PC-9 (cell line): ENCODE data around the gene ZMPSTE24. TPM values are rescaled to one million over a fixed set of nuclear protein-coding genes. Genes with fewer than 3 reads are reported as not detected.
A peak's percentile ranks its signal among the peaks of the same experiment; 100 is the strongest.

ENCODE experiments used
- BruUV-seq: library from RNA; stranded (reverse); fragments of 400-500 nt; replicated peaks from 2 replicates; lab custom pipeline; 2021; lab: Mats Ljungman, UMichigan
- CTCF ChIA-PET: fragments of 300-600 bp; sonication (Branson Sonifier 250); formaldehyde crosslinking; loops from one replicate; lab custom pipeline; 2022; ENCODE audit warnings: antibody characterized with exemption; lab: Charles Lee
- POLR2A ChIA-PET: fragments of 300-600 bp; sonication (Branson Sonifier 250); formaldehyde crosslinking; loops from one replicate; lab custom pipeline; 2022; ENCODE audit warnings: antibody characterized with exemption; ENCODE audit not compliant: unreplicated experiment; lab: Charles Lee
- DNase-seq, 2 experiments: peaks; one replicate each; pipeline versions ENCODE4 v3.0.0 to v3.0.0-alpha.2; 2015 to 2022; ENCODE audit warnings: mixed read lengths in 1 of 2
- H2AFZ ChIP-seq: fragments of 200-600 bp; sonication (generic); 2 replicates; pipeline ENCODE4 v1.8.1; 2017; ENCODE audit warnings: antibody characterized with exemption
- H3F3A ChIP-seq: fragments of 200-600 bp; sonication (generic); 2 replicates; pipeline ENCODE4 v1.8.1; 2017; ENCODE audit warnings: antibody characterized with exemption, mild to moderate bottlenecking, low read depth; ENCODE audit not compliant: insufficient read depth
- H3K27ac ChIP-seq: fragments of 200-600 bp; sonication (generic); 2 replicates; pipeline ENCODE4 v1.6.1; 2016; ENCODE audit warnings: mixed run types
- H3K27me3 ChIP-seq: fragments of 200-600 bp; sonication (generic); 2 replicates; pipeline ENCODE4 v1.6.1; 2016; ENCODE audit warnings: low read depth, mixed run types; ENCODE audit not compliant: insufficient read depth
- H3K36me3 ChIP-seq: fragments of 200-600 bp; sonication (generic); 2 replicates; pipeline ENCODE4 v1.6.1; 2016; ENCODE audit warnings: low read depth, mixed run types
- H3K4me1 ChIP-seq: fragments of 200-600 bp; sonication (generic); replicated peaks from 2 replicates; pipeline ENCODE4 v1.6.1; 2016; ENCODE audit warnings: mixed run types; ENCODE audit not compliant: insufficient read depth
- H3K4me2 ChIP-seq: fragments of 200-600 bp; sonication (generic); 2 replicates; pipeline ENCODE4 v1.6.1; 2017; ENCODE audit warnings: mixed run types
- H3K4me3 ChIP-seq: fragments of 200-600 bp; sonication (generic); 2 replicates; pipeline ENCODE4 v1.6.1; 2016; ENCODE audit warnings: mixed run types
- H3K79me2 ChIP-seq: fragments of 200-600 bp; sonication (generic); 2 replicates; pipeline ENCODE4 v1.6.1; 2017; ENCODE audit warnings: low read depth, mixed run types
- H3K9me2 ChIP-seq: fragments of 200-600 bp; sonication (generic); 2 replicates; pipeline ENCODE4 v1.8.1; 2017; ENCODE audit warnings: mild to moderate bottlenecking; ENCODE audit not compliant: insufficient read depth
- H3K9me3 ChIP-seq: fragments of 200-600 bp; sonication (generic); 2 replicates; pipeline ENCODE4 v1.8.1; 2016; ENCODE audit warnings: low read depth; ENCODE audit not compliant: insufficient read depth
- H4K20me1 ChIP-seq: fragments of 200-600 bp; sonication (generic); 2 replicates; pipeline ENCODE4 v1.8.1; 2017; ENCODE audit not compliant: insufficient read depth
- CTCF ChIP-seq: fragments of 200-600 bp; sonication (generic); conservative IDR thresholded peaks from 2 replicates; pipeline ENCODE4 v1.6.1; 2017; ENCODE audit warnings: mixed run types, antibody characterized with exemption, mild to moderate bottlenecking, moderate library complexity
- EZH2 ChIP-seq: fragments of 200-600 bp; sonication (generic); IDR thresholded peaks from 2 replicates; pipeline ENCODE4 v1.8.0; 2017; ENCODE audit warnings: antibody characterized with exemption, low read depth
- intact Hi-C: fragments of 100-400 bp; cut with micrococcal nuclease; formaldehyde crosslinking; loops from one replicate; pipeline ENCODE4 v1.10.0; 2022; ENCODE audit not compliant: unreplicated experiment
- total RNA-seq: library from RNA; stranded (reverse); gene quantifications from 2 replicates; pipeline ENCODE4 v1.2.3, GENCODE V29; 2021

The ZMPSTE24 gene
- total RNA-seq, 1 experiment from 2014 or later: 55.8 TPM

- no peak overlapping the region for H2AFZ ChIP-seq
- H3K9me3 ChIP-seq: no peaks in the 10 kb centered on the region
Observed at GRCh38 chr1:40314721-40315238, 56.7 kb downstream of the ZMPSTE24 start.

GRCh38 chr1:40315239-40315794, 57.3 kb downstream of the ZMPSTE24 start:
- POLR2A ChIA-PET: no interaction called here
- Histone ChIP-seq H3K9me3 (no peaks in the 10 kb centered on the region), H3K4me1 (peaks cover 14% of the 10 kb centered on the region), H3K36me3 (no peaks in the 10 kb centered on the region), H3K4me3 (no peak overlapping the region), H3K79me2 (no peaks in the 10 kb centered on the region), H3K27me3 (peaks cover 16% of the 10 kb centered on the region), H3F3A (peaks cover 4% of the 10 kb centered on the region; the same call in 1 of the 2 replicates), H2AFZ (no peak overlapping the region), H3K27ac (no peak overlapping the region), H4K20me1 (no peaks in the 10 kb centered on the region), H3K4me2 (peak overlapping the region; percentile 39; the same call in 1 of the 2 replicates), H3K9me2 (no peaks in the 10 kb centered on the region)
- TF ChIP-seq CTCF: peak; percentile 85
- no peak for TF ChIP-seq EZH2
- BruUV-seq: no TSS peak
- CTCF ChIA-PET: interaction anchor here (0.7 to 1.2 kb wide), 9 partner anchors 10 to 172 kb away, joined by 3 to 7 read pairs (median 3); no protein-coding TSS in a partner anchor
- intact Hi-C loops: loop anchor here (5.0 kb wide), 1 partner anchor 173 kb away; no protein-coding TSS in a partner anchor
- peak in 1 of 2 experiments; percentile 78 for DNase-seq

More at GRCh38 chr1:40314721-40315238, 56.7 kb downstream of the ZMPSTE24 start:
- Histone ChIP-seq H3K27ac (no peak overlapping the region), H3K27me3 (peaks cover 16% of the 10 kb centered on the region), H3K4me2 (peak overlapping the region; percentile 39; the same call in 1 of the 2 replicates), H3K36me3 (no peaks in the 10 kb centered on the region), H3K4me1 (peaks cover 14% of the 10 kb centered on the region), H3K79me2 (no peaks in the 10 kb centered on the region), H3K9me2 (no peaks in the 10 kb centered on the region), H4K20me1 (no peaks in the 10 kb centered on the region), H3F3A (peaks cover 4% of the 10 kb centered on the region; the same call in 1 of the 2 replicates), H3K4me3 (no peak overlapping the region)
- ChIA-PET POLR2A (no interaction called here), CTCF (interaction anchor here (0.7 to 1.2 kb wide), 7 partner anchors 10 to 162 kb away, joined by 3 to 7 read pairs (median 4); no protein-coding TSS in a partner anchor)
- TF ChIP-seq CTCF: no peak
- no peak for TF ChIP-seq EZH2
- intact Hi-C loops: loop anchor here (5.0 kb wide), 1 partner anchor 172 kb away; no protein-coding TSS in a partner anchor
- no peak for DNase-seq
- BruUV-seq: no TSS peak

GRCh38 chr1:40315795-40316594, 58.0 kb downstream of the ZMPSTE24 start:
- H4K20me1 ChIP-seq: no peaks in the 10 kb centered on the region
- peak overlapping the region; percentile 48; the same call in 1 of the 2 replicates for H3K4me3 ChIP-seq
- H3F3A ChIP-seq: peaks cover 4% of the 10 kb centered on the region; the same call in 1 of the 2 replicates
- peaks cover 16% of the 10 kb centered on the region for H3K27me3 ChIP-seq
- no peak overlapping the region for H3K27ac ChIP-seq
- peaks cover 14% of the 10 kb centered on the region for H3K4me1 ChIP-seq
- H3K9me2 ChIP-seq: no peaks in the 10 kb centered on the region
- H3K36me3 ChIP-seq: no peaks in the 10 kb centered on the region
- no peaks in the 10 kb centered on the region for H3K9me3 ChIP-seq
- no peak overlapping the region for H2AFZ ChIP-seq
- ChIA-PET POLR2A (no interaction called here), CTCF (interaction anchor here (0.7 to 1.2 kb wide), 6 partner anchors 11 to 172 kb away, joined by 3 to 5 read pairs (median 3); no protein-coding TSS in a partner anchor)
- intact Hi-C loops: loop anchor here (5.0 kb wide), 1 partner anchor 174 kb away; no protein-coding TSS in a partner anchor
- DNase-seq: no peak
- H3K79me2 ChIP-seq: no peaks in the 10 kb centered on the region
- BruUV-seq: no TSS peak
- peak overlapping the region; percentile 72 for H3K4me2 ChIP-seq
- TF ChIP-seq EZH2 (no peak), CTCF (no peak)
